H1 (cell line): ENCODE results near the gene TRIM39. TPM values are rescaled to one million over a fixed set of nuclear protein-coding genes. Genes with fewer than 3 reads are reported as not detected.

Experiments
- CTCF ChIA-PET: fragments of 300-600 bp; sonication (Branson Sonifier 250); formaldehyde crosslinking; loops from one replicate; lab custom pipeline; 2021; ENCODE audit not compliant: partially characterized antibody; lab: Charles Lee
- POLR2A ChIA-PET: fragments of 300-600 bp; sonication (Branson Sonifier 250); formaldehyde crosslinking; loops from one replicate; lab custom pipeline; 2021; ENCODE audit warnings: inconsistent platforms; ENCODE audit not compliant: partially characterized antibody; lab: Charles Lee
- DNase-seq, 2 experiments: peaks; one replicate each; pipeline versions ENCODE4 v3.0.0 to v3.0.0-alpha.2; 2010 to 2022; ENCODE audit warnings: low spot score in 2 of 2, low read depth in 1 of 2, mixed read lengths in 1 of 2
- FAIRE-seq: peaks from 2 replicates; lab custom pipeline; 2011; peaks lifted over from hg19 to GRCh38; lab: Jason Lieb, UNC
- H2AFZ ChIP-seq: 2 replicates; pipeline ENCODE4 v1.8.1; 2012; ENCODE audit warnings: low read length, inconsistent platforms
- H2AK5ac ChIP-seq: 2 replicates; pipeline ENCODE4 v1.6.1; 2013; ENCODE audit warnings: low read depth, low read length
- H2BK120ac ChIP-seq: replicated peaks from 2 replicates; pipeline ENCODE3; 2013; ENCODE audit warnings: low read depth, low read length, inconsistent platforms
- H2BK12ac ChIP-seq: 2 replicates; pipeline ENCODE4 v1.6.1; 2013; ENCODE audit warnings: low read depth, low read length
- H2BK15ac ChIP-seq: 2 replicates; pipeline ENCODE4 v1.6.1; 2013; ENCODE audit warnings: low read length
- H2BK20ac ChIP-seq: 2 replicates; pipeline ENCODE4 v1.6.1; 2013; ENCODE audit warnings: low read length
- H2BK5ac ChIP-seq: 2 replicates; pipeline ENCODE4 v1.6.1; 2013; ENCODE audit warnings: low read depth, low read length
- H3K14ac ChIP-seq: 2 replicates; pipeline ENCODE4 v1.6.1; 2013; ENCODE audit warnings: inconsistent platforms; ENCODE audit not compliant: insufficient read length
- H3K18ac ChIP-seq: 2 replicates; pipeline ENCODE4 v1.6.1; 2013; ENCODE audit warnings: low read length; ENCODE audit errors: extremely low read depth
- H3K23ac ChIP-seq: 2 replicates; pipeline ENCODE4 v1.6.1; 2013; ENCODE audit warnings: inconsistent platforms; ENCODE audit not compliant: insufficient read length
- H3K23me2 ChIP-seq: 2 replicates; pipeline ENCODE4 v1.6.1; 2013; ENCODE audit warnings: low read depth, low read length
- H3K27ac ChIP-seq: 2 replicates; pipeline ENCODE4 v1.6.1; 2011; ENCODE audit warnings: low read depth, low read length, inconsistent platforms
- H3K27me3 ChIP-seq, 4 experiments: replicated peaks in 1 of 4; 1 replicate in 1 of 4; 2 replicates in 3 of 4; pipeline versions ENCODE4 v1.6.1 to v1.8.1; 2011 to 2013; ENCODE audit warnings: low read length in 3 of 4, mild to moderate bottlenecking in 3 of 4, inconsistent platforms in 2 of 4, mixed read lengths in 2 of 4, moderate library complexity in 1 of 4; ENCODE audit not compliant: control insufficient read depth in 3 of 4, insufficient read depth in 3 of 4; ENCODE audit errors: extremely low read depth in 1 of 4
- H3K36me3 ChIP-seq, 4 experiments: 2 replicates each; pipeline versions ENCODE4 v1.6.1 to v1.8.1; 2011 to 2013; ENCODE audit warnings: mild to moderate bottlenecking in 4 of 4, low read length in 3 of 4, moderate library complexity in 2 of 4, control low read depth in 1 of 4, inconsistent platforms in 1 of 4; ENCODE audit not compliant: insufficient read depth in 4 of 4, control insufficient read depth in 2 of 4
- H3K4ac ChIP-seq: replicated peaks from 2 replicates; pipeline ENCODE3; 2013; ENCODE audit warnings: low read length, low read depth, mixed read lengths, inconsistent platforms; ENCODE audit not compliant: insufficient read length
- H3K4me1 ChIP-seq, 4 experiments: replicated peaks in 1 of 4; 1 replicate in 1 of 4; 2 replicates in 3 of 4; pipeline versions ENCODE4 v1.6.1 to v1.8.1; 2011 to 2013; ENCODE audit warnings: low read length in 3 of 4, inconsistent platforms in 2 of 4, mixed read lengths in 1 of 4; ENCODE audit not compliant: insufficient read depth in 4 of 4, control insufficient read depth in 3 of 4
- H3K4me2 ChIP-seq, 2 experiments: 2 replicates each; pipeline versions ENCODE4 v1.6.1 to v1.8.1; 2011 to 2013; ENCODE audit warnings: low read depth in 2 of 2, low read length in 2 of 2, control low read depth in 1 of 2, inconsistent platforms in 1 of 2, mild to moderate bottlenecking in 1 of 2; ENCODE audit not compliant: insufficient read depth in 1 of 2
- H3K4me3 ChIP-seq, 4 experiments: fragments of 200-600, 300-600 bp in 1 of 4; sonication (generic), shearing (Covaris generic), sonication (Bioruptor Twin) in 1 of 4; 2 replicates each; pipeline versions ENCODE4 v1.5.1 to v1.8.1; 2011 to 2016; ENCODE audit warnings: low read length in 4 of 4, low read depth in 3 of 4, control low read depth in 2 of 4, inconsistent platforms in 2 of 4, mild to moderate bottlenecking in 2 of 4, mixed read lengths in 1 of 4, moderate library complexity in 1 of 4; ENCODE audit not compliant: insufficient read depth in 2 of 4; ENCODE audit errors: extremely low read depth in 1 of 4
- H3K56ac ChIP-seq: replicated peaks from 2 replicates; pipeline ENCODE3; 2013; ENCODE audit warnings: low read depth, mild to moderate bottlenecking, mixed read lengths, low read length, inconsistent platforms; ENCODE audit not compliant: insufficient read length
- H3K79me1 ChIP-seq: 2 replicates; pipeline ENCODE4 v1.6.1; 2013; ENCODE audit warnings: low read depth, low read length, control low read depth
- H3K79me2 ChIP-seq, 2 experiments: 2 replicates each; pipeline versions ENCODE4 v1.6.1 to v1.8.1; 2012 to 2013; ENCODE audit warnings: low read length in 2 of 2, mild to moderate bottlenecking in 2 of 2, inconsistent platforms in 1 of 2; ENCODE audit not compliant: insufficient read depth in 2 of 2, control insufficient read depth in 1 of 2
- H3K9ac ChIP-seq, 4 experiments: replicated peaks in 1 of 4; 1 replicate in 1 of 4; 2 replicates in 3 of 4; pipeline versions ENCODE4 v1.6.1 to v1.8.1; 2011 to 2013; ENCODE audit warnings: low read depth in 3 of 4, low read length in 3 of 4, control low read depth in 2 of 4, mild to moderate bottlenecking in 2 of 4, moderate library complexity in 2 of 4, inconsistent platforms in 1 of 4; ENCODE audit errors: extremely low read depth in 1 of 4
- H3K9me3 ChIP-seq, 2 experiments: 2 replicates each; pipeline versions ENCODE4 v1.6.1 to v1.8.1; 2012 to 2013; ENCODE audit warnings: mild to moderate bottlenecking in 2 of 2, moderate library complexity in 2 of 2, control low read depth in 1 of 2, inconsistent platforms in 1 of 2, low read depth in 1 of 2, low read length in 1 of 2, mixed read lengths in 1 of 2; ENCODE audit not compliant: insufficient read depth in 2 of 2
- H4K20me1 ChIP-seq, 2 experiments: replicated peaks in 1 of 2; 2 replicates each; pipeline versions ENCODE3 to v1.8.1; 2011 to 2013; ENCODE audit warnings: inconsistent platforms in 2 of 2, low read length in 2 of 2, mild to moderate bottlenecking in 1 of 2; ENCODE audit not compliant: insufficient read depth in 2 of 2, control insufficient read depth in 1 of 2
- H4K5ac ChIP-seq: 2 replicates; pipeline ENCODE4 v1.6.1; 2013; ENCODE audit warnings: low read length, low read depth, mixed read lengths, inconsistent platforms; ENCODE audit not compliant: insufficient read length
- H4K8ac ChIP-seq: 2 replicates; pipeline ENCODE4 v1.8.0; 2013; ENCODE audit warnings: mild to moderate bottlenecking, moderate library complexity, low read length, inconsistent platforms; ENCODE audit not compliant: insufficient read depth; ENCODE audit errors: extremely low read depth
- H4K91ac ChIP-seq: replicated peaks from 2 replicates; pipeline ENCODE3; 2013; ENCODE audit warnings: low read length, mixed read lengths, inconsistent platforms; ENCODE audit not compliant: insufficient read length
- BACH1 ChIP-seq: IDR thresholded peaks from 2 replicates; pipeline ENCODE4 v1.6.1; 2012; ENCODE audit warnings: low read length, improper control_type of control experiment
- CHD1 ChIP-seq: IDR thresholded peaks from 2 replicates; pipeline ENCODE4 v1.6.1; 2012; ENCODE audit warnings: low read depth, low read length, improper control_type of control experiment
- E2F6 ChIP-seq: IDR thresholded peaks from 2 replicates; pipeline ENCODE4 v1.6.1; 2012; ENCODE audit warnings: inconsistent platforms
- HDAC2 ChIP-seq, 2 experiments: fragments of 300-600 bp in 1 of 2; sonication (generic) in 1 of 2; IDR thresholded peaks; 2 replicates each; pipeline ENCODE4 v1.6.1; 2011 to 2012; ENCODE audit warnings: low read depth in 2 of 2, low read length in 2 of 2, mild to moderate bottlenecking in 2 of 2, moderate library complexity in 2 of 2, borderline replicate concordance in 1 of 2, inconsistent platforms in 1 of 2
- KDM1A ChIP-seq: fragments of 200-600, 300-600 bp; sonication (generic); IDR thresholded peaks from 2 replicates; pipeline ENCODE4 v1.7.1; 2016; ENCODE audit warnings: mild to moderate bottlenecking, low read length, borderline replicate concordance
- KDM5A ChIP-seq: fragments of 200-600 bp; IDR thresholded peaks from 2 replicates; pipeline ENCODE4 v1.7.1; 2012; ENCODE audit warnings: mild to moderate bottlenecking, low read length, inconsistent platforms, mixed read lengths
- NANOG ChIP-seq: IDR thresholded peaks from 2 replicates; pipeline ENCODE4 v1.6.1; 2011; ENCODE audit warnings: low read length, low read depth, mild to moderate bottlenecking, inconsistent platforms; ENCODE audit not compliant: insufficient read depth, poor library complexity, severe bottlenecking
- SIX5 ChIP-seq: IDR thresholded peaks from 2 replicates; pipeline ENCODE4 v1.6.1; 2011; ENCODE audit warnings: mild to moderate bottlenecking, low read depth, low read length
- SP4 ChIP-seq: IDR thresholded peaks from 2 replicates; pipeline ENCODE4 v1.6.1; 2012; ENCODE audit warnings: low read length, inconsistent platforms
- SUZ12 ChIP-seq: fragments of 200-600 bp; sonication (generic); IDR thresholded peaks from 2 replicates; pipeline ENCODE4 v1.6.1; 2012; ENCODE audit warnings: mild to moderate bottlenecking, inconsistent platforms, low read length, moderate library complexity, mixed read lengths
- YY1 ChIP-seq: IDR thresholded peaks from 2 replicates; pipeline ENCODE4 v1.6.1; 2011; ENCODE audit warnings: low read depth, mild to moderate bottlenecking, low read length
- WGBS, 2 experiments: shearing (Covaris generic) in 1 of 2; methylation state at CpG; one replicate each; pipeline versions ENCODE4 v1.1.6 to v1.1.7; 2013 to 2015; ENCODE audit warnings: low lambda C conversion rate in 2 of 2, mixed read lengths in 2 of 2, inconsistent platforms in 1 of 2, low coverage in 1 of 2, missing lambda C conversion rate in 1 of 2; ENCODE audit not compliant: insufficient replicate concordance in 2 of 2, insufficient coverage in 1 of 2, insufficient read length in 1 of 2; ENCODE audit errors: extremely low coverage in 1 of 2, missing lambda C conversion rate in 1 of 2; 5-methylcytosine and 5-hydroxymethylcytosine counted together
- polyA plus RNA-seq, 7 experiments: library from polyadenylated mRNA; depleted of rRNA in 3 of 7; stranded (reverse) in 5 of 7; unstranded in 2 of 7; fragments of >200 nt in 5 of 7; fragments of 200-250 nt in 2 of 7; gene quantifications; 1 replicate in 5 of 7; 2 replicates in 1 of 7; 4 replicates in 1 of 7; pipeline versions ENCODE4 v1.2.1 to v1.2.3, GENCODE V29; 2011 to 2013; ENCODE audit warnings: missing spikeins in 2 of 7, mixed read lengths in 2 of 7
- total RNA-seq: library from RNA; stranded (reverse); fragmentation: NEBNext Ultra II Directional; extraction: Animal tissue kit (Norgen Biotek cat#: 25700); gene quantifications from 2 replicates; pipeline ENCODE4 v1.2.1, GENCODE V29; 2021

Gene TRIM39
- total and polyA plus RNA-seq, 2 of the 8 experiments (the other 6 are each of a cell fraction or from before 2014, with no cell fraction given), result 7.3 to 26.1 TPM

- Histone ChIP-seq H2BK5ac (no peak overlapping the region), H3K23me2 (peaks cover 4% of the 10 kb centered on the region; the same call in 1 of the 2 replicates), H4K20me1 (no peaks in the 10 kb centered on the region), H3K79me1 (peaks cover 2% of the 10 kb centered on the region; the same call in 1 of the 2 replicates), H3K27ac (no peak overlapping the region), H3K4me3 (no peak overlapping the region), H2BK120ac (no peak overlapping the region), H3K4me2 (no peak overlapping the region), H3K79me2 (peaks cover 0 to 7% of the 10 kb centered on the region in 2 experiments; a peak in 2 of 4 replicates), H2BK15ac (no peak overlapping the region), H3K18ac (no peak overlapping the region), H3K4me1 (peaks cover 0 to 4% (median 1%) of the 10 kb centered on the region in 4 experiments; a peak in 2 of 7 replicates), H3K27me3 (no peaks in the 10 kb centered on the region), H3K23ac (no peak overlapping the region), H3K9me3 (no peaks in the 10 kb centered on the region), H2BK12ac (no peak overlapping the region), H2AK5ac (no peak overlapping the region), H2AFZ (no peak overlapping the region), H3K56ac (no peak overlapping the region), H3K4ac (no peak overlapping the region), H4K8ac (no peak overlapping the region), H3K9ac (no peak overlapping the region), H4K5ac (no peak overlapping the region), H3K14ac (no peak overlapping the region), H4K91ac (no peak overlapping the region), H3K36me3 (peaks cover 8 to 52% (median 43%) of the 10 kb centered on the region in 4 experiments; a peak in 7 of 8 replicates), H2BK20ac (no peak overlapping the region)
- FAIRE-seq (no peak), DNase-seq (no peak)
- ChIA-PET POLR2A (interaction anchor here (0.7 to 1.4 kb wide), 3 partner anchors 9 to 13 kb away, joined by 3 to 4 read pairs (median 4); partner anchors contain the start of gene RPP21), CTCF (interaction anchor here (2.0 kb wide), 1 partner anchor 16 kb away, joined by 5 read pairs; no protein-coding TSS in a partner anchor)
- TF ChIP-seq KDM1A, result no peak
- no peak for TF ChIP-seq KDM5A
- TF ChIP-seq HDAC2 (IDR thresholded peaks at IDR 0.05; ENCODE audit: borderline replicate concordance in 1 of 2, low read depth in 2 of 2, low read length in 2 of 2), result no peak
- no peak for TF ChIP-seq SP4
- TF ChIP-seq CHD1, result no peak
- no peak for TF ChIP-seq NANOG
- no peak for TF ChIP-seq BACH1
- TF ChIP-seq E2F6, result no peak
- no peak for TF ChIP-seq SIX5
- TF ChIP-seq YY1, result no peak
- TF ChIP-seq SUZ12, result no peak
- 90% methylated on average over 3 of the region's 3 CpGs; no CpG with 5 or more reads in 1 of the 2 experiments for WGBS, 2 experiments
These were observed 5.3 kb downstream of the TRIM39 start for GRCh38 chr6:30331981-30332380.
